Osteocyte (in vitro differentiated cells): Measurements from ENCODE around the gene SOS1. TPM values are rescaled to one million over a fixed set of nuclear protein-coding genes. Genes with fewer than 3 reads are reported as not detected.
A peak's percentile ranks its signal among the peaks of the same experiment; 100 is the strongest.

ENCODE experiments used
- DNase-seq: peaks from one replicate; pipeline ENCODE4 v3.0.0; 2021; ENCODE audit warnings: mixed read lengths; ENCODE audit not compliant: unreplicated experiment; ENCODE audit errors: extremely low spot score
- H3K27ac Mint-ChIP-seq: one replicate; pipeline ENCODE4 v1.8.0; 2021; ENCODE audit warnings: mild to moderate bottlenecking, mixed read lengths; ENCODE audit not compliant: unreplicated experiment
- H3K27me3 Mint-ChIP-seq: one replicate; pipeline ENCODE4 v1.8.0; 2021; ENCODE audit warnings: mixed read lengths; ENCODE audit not compliant: unreplicated experiment
- H3K36me3 Mint-ChIP-seq: one replicate; pipeline ENCODE4 v1.8.0; 2021; ENCODE audit warnings: mixed read lengths; ENCODE audit not compliant: unreplicated experiment
- H3K4me1 Mint-ChIP-seq: one replicate; pipeline ENCODE4 v1.8.0; 2021; ENCODE audit warnings: mixed read lengths; ENCODE audit not compliant: unreplicated experiment
- H3K4me3 Mint-ChIP-seq: one replicate; pipeline ENCODE4 v1.8.0; 2021; ENCODE audit warnings: mild to moderate bottlenecking, moderate library complexity, mixed read lengths; ENCODE audit not compliant: unreplicated experiment
- H3K9me3 Mint-ChIP-seq: one replicate; pipeline ENCODE4 v1.8.0; 2021; ENCODE audit warnings: mixed read lengths; ENCODE audit not compliant: unreplicated experiment
- total RNA-seq: library from RNA; stranded (reverse); gene quantifications from 2 replicates; pipeline ENCODE4 v1.2.1, GENCODE V29; 2021
- TF ChIP-seq, protein P1 (sequence below): fragments of 200-600 bp; sonication (generic); IDR thresholded peaks from 2 replicates; pipeline ENCODE4 v1.5.0; 2021; ENCODE audit warnings: antibody characterized with exemption, mild to moderate bottlenecking, moderate library complexity

Gene SOS1
- total RNA-seq, 1 donor from 2014 or later = 35.6 TPM

- no peaks in the 10 kb centered on the region for H3K27me3 Mint-ChIP-seq
- TF ChIP-seq, protein P1, sequence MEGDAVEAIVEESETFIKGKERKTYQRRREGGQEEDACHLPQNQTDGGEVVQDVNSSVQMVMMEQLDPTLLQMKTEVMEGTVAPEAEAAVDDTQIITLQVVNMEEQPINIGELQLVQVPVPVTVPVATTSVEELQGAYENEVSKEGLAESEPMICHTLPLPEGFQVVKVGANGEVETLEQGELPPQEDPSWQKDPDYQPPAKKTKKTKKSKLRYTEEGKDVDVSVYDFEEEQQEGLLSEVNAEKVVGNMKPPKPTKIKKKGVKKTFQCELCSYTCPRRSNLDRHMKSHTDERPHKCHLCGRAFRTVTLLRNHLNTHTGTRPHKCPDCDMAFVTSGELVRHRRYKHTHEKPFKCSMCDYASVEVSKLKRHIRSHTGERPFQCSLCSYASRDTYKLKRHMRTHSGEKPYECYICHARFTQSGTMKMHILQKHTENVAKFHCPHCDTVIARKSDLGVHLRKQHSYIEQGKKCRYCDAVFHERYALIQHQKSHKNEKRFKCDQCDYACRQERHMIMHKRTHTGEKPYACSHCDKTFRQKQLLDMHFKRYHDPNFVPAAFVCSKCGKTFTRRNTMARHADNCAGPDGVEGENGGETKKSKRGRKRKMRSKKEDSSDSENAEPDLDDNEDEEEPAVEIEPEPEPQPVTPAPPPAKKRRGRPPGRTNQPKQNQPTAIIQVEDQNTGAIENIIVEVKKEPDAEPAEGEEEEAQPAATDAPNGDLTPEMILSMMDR = no peak
- DNase-seq = no peak
- H3K9me3 Mint-ChIP-seq = no peaks in the 10 kb centered on the region
- H3K4me3 Mint-ChIP-seq = no peak overlapping the region
- H3K4me1 Mint-ChIP-seq = peaks cover 17% of the 10 kb centered on the region
- no peak overlapping the region for H3K27ac Mint-ChIP-seq
- no peaks in the 10 kb centered on the region for H3K36me3 Mint-ChIP-seq
Observed at GRCh38 chr2:39128919-39129391, 8.1 kb upstream of the SOS1 start.

DNA sequence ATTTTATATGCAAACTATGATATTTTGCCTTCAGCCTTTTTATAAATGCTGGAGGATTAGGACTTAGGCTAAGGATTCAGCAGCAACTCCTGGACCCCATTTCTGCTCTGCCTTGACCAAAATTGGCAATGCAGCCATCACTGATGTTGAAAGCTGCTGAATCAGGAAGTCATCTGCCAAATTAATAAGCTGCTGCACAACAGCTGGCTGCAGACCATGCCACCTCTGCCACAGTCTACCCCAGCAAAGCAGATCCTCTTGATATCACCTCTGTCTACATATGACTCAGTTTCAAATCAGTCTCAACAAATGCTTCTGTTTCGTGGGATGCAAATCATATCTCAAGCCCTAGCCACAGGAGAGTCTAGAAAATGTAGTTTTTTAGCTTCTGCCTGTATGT lies 7.1 kb upstream of the SOS1 start:
- Mint-ChIP-seq H3K36me3 (no peaks in the 10 kb centered on the region), H3K9me3 (no peaks in the 10 kb centered on the region), H3K4me1 (peaks cover 27% of the 10 kb centered on the region), H3K27ac (no peak overlapping the region), H3K4me3 (no peak overlapping the region), H3K27me3 (no peaks in the 10 kb centered on the region)
- TF ChIP-seq, protein P1 = no peak
- DNase-seq = no peak

DNA sequence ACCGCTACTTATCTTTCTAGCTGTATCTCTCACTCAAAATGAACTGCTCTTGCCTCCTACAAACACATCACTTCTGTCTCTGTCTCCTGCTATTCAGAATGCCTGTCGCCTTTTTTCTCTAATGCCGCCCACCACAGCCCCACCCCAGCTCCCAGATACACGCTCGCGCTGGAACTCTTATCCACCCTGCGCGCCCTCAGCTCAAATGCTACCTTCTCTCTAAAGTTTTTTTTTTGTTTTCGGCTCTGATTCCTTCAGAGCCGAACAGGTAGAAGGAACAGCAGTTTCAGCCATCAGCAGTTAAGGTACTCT lies 3.9 kb upstream of the SOS1 start:
- Mint-ChIP-seq H3K4me1 (peaks cover 42% of the 10 kb centered on the region), H3K27ac (peak overlapping the region; percentile 84), H3K4me3 (peak overlapping the region; percentile 85), H3K9me3 (no peaks in the 10 kb centered on the region), H3K27me3 (no peaks in the 10 kb centered on the region), H3K36me3 (no peaks in the 10 kb centered on the region)
- DNase-seq = no peak
- TF ChIP-seq, protein P1 = peak; percentile 16

DNA sequence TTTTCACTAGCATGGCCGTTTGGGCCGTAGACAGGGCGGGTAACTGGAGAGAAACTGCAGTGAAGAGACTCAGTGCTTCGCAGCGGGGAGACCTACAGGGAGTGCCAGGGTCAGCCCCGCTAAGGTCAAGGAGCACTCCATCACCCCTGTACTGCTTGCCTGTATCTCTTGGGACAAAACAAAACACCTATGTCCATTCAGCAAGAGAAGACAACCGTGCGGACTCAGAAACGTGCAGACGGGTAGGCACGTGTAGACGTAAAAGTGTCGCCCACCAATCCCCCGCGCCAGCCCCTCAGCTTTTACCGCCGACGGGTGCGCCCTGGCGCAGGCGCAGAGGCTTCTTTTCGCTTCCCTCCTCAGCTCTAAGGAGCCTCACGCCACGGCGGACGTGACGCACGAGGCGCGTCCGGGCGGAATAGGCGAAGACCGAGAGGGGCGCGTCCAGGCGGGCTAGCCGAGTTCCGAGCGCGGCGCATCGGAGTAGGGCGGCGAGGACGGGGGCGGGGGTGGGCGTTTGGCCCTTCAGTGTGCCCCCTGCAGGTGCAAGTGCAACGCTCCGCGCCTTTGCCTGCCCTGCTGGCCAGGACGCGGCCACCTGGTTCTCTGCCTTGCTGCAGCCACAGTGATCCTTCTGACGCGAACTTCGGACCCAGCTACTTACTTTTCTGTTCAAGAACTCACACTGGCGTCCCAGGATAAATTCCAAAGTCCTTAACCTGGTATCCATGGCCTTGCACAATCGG lies 3.3 kb upstream of the SOS1 start:
- Mint-ChIP-seq H3K9me3 (no peaks in the 10 kb centered on the region), H3K27ac (peak overlapping the region; percentile 84), H3K36me3 (no peaks in the 10 kb centered on the region), H3K4me3 (peak overlapping the region; percentile 85), H3K4me1 (peaks cover 42% of the 10 kb centered on the region), H3K27me3 (no peaks in the 10 kb centered on the region)
- DNase-seq = peak; percentile 98
- TF ChIP-seq, protein P1 = peak; percentile 66

DNA sequence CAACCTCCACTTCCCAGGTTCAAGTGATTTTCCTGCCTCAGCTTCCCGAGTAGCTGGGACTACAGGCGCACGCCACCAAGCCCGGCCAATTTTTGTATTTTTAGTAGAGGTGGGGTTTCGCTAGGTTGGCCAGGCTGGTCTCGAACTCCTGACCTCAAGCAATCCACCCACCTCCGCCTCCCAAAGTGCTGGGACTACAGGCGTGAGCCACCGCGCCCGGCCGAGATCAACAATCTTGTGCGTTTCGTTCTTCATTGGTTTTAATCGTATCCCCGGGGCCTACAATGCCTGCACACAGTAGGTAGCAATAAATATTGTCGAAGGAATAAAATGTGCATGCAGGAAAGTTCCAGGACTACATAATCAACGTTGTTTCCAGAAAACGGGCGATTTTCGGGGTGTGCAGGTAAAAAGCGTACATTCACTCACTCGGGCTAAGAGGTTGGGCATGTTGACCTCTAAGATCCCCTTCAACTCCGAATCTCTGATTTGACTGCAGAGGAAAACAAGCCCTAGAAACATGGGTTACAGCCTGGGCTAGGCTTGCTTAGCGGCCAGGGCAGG lies 2.7 kb upstream of the SOS1 start:
- DNase-seq = no peak
- TF ChIP-seq, protein P1 = no peak
- peak overlapping the region; percentile 85 for H3K4me3 Mint-ChIP-seq
- H3K9me3 Mint-ChIP-seq = no peaks in the 10 kb centered on the region
- no peaks in the 10 kb centered on the region for H3K36me3 Mint-ChIP-seq
- H3K27me3 Mint-ChIP-seq = no peaks in the 10 kb centered on the region
- H3K27ac Mint-ChIP-seq = peak overlapping the region; percentile 84
- peaks cover 44% of the 10 kb centered on the region for H3K4me1 Mint-ChIP-seq
